SU-DHL-6 (cell line): ENCODE data around the gene ZFP36L2.

ENCODE experiments used
- H2AFZ ChIP-seq: fragments of 200-600 bp; sonication (generic); 2 replicates; pipeline ENCODE4 v1.6.1; 2014; ENCODE audit warnings: low read depth, mild to moderate bottlenecking, moderate library complexity, mixed read lengths, antibody characterized with exemption, low read length; ENCODE audit not compliant: severe bottlenecking
- H3F3A ChIP-seq: fragments of 200-600 bp; shearing (Covaris generic); 2 replicates; pipeline ENCODE4 v1.6.0; 2016; ENCODE audit warnings: antibody characterized with exemption, mild to moderate bottlenecking; ENCODE audit not compliant: insufficient read depth
- H3K27ac ChIP-seq: fragments of 200-600 bp; sonication (generic); 2 replicates; pipeline ENCODE4 v1.5.1; 2016; ENCODE audit warnings: low read depth, mild to moderate bottlenecking, low read length, moderate library complexity, mixed read lengths
- H3K27me3 ChIP-seq: fragments of 200-600 bp; sonication (generic), shearing (Covaris generic); 2 replicates; pipeline ENCODE4 v1.6.0; 2014; ENCODE audit warnings: mild to moderate bottlenecking, low read length
- H3K36me3 ChIP-seq: fragments of 200-600 bp; sonication (generic); 2 replicates; pipeline ENCODE4 v1.6.1; 2014; ENCODE audit warnings: mild to moderate bottlenecking, low read length, mixed read lengths
- H3K4me2 ChIP-seq: fragments of 300-600, 200-600 bp; shearing (Covaris generic), sonication (generic); 2 replicates; pipeline ENCODE4 v1.6.0; 2014; ENCODE audit warnings: low read length, low read depth, mild to moderate bottlenecking; ENCODE audit not compliant: poor library complexity, severe bottlenecking
- H3K4me3 ChIP-seq: fragments of 200-600 bp; sonication (generic); 2 replicates; pipeline ENCODE4 v1.5.1; 2014; ENCODE audit warnings: antibody characterized with exemption, low read length, mild to moderate bottlenecking, mixed read lengths; ENCODE audit not compliant: insufficient read depth, poor library complexity, severe bottlenecking
- H3K79me2 ChIP-seq: fragments of 200-600 bp; sonication (generic); 2 replicates; pipeline ENCODE4 v1.6.1; 2014; ENCODE audit warnings: mild to moderate bottlenecking, low read length, moderate library complexity; ENCODE audit not compliant: insufficient read depth
- H3K9ac ChIP-seq: fragments of 200-600 bp; sonication (generic); 2 replicates; pipeline ENCODE4 v1.7.0; 2014; ENCODE audit warnings: mild to moderate bottlenecking, low read length
- H3K9me2 ChIP-seq: fragments of 200-600 bp; sonication (generic); replicated peaks from 2 replicates; pipeline ENCODE4 v1.6.1; 2014; ENCODE audit warnings: low read length; ENCODE audit not compliant: insufficient read depth
- H3K9me3 ChIP-seq: fragments of 200-600 bp; sonication (generic); 2 replicates; pipeline ENCODE4 v1.6.1; 2014; ENCODE audit warnings: low read length, mixed read lengths; ENCODE audit not compliant: insufficient read depth
- H4K20me1 ChIP-seq: fragments of 200-600 bp; sonication (generic); 2 replicates; pipeline ENCODE4 v1.6.1; 2014; ENCODE audit warnings: low read depth, mild to moderate bottlenecking, antibody characterized with exemption, low read length, moderate library complexity, mixed read lengths
- CTCF ChIP-seq: fragments of 200-600 bp; sonication (generic); IDR thresholded peaks from one replicate; pipeline ENCODE4 v1.5.1; 2017; ENCODE audit warnings: antibody characterized with exemption, mild to moderate bottlenecking, low read length, moderate library complexity; ENCODE audit not compliant: insufficient read depth, poor library complexity, severe bottlenecking
- EZH2phosphoT487 ChIP-seq: fragments of 200-600 bp; sonication (generic), shearing (Covaris generic); conservative IDR thresholded peaks from 2 replicates; pipeline ENCODE4 v1.6.1; 2018; ENCODE audit warnings: mild to moderate bottlenecking, antibody characterized with exemption, low read length, moderate library complexity, mixed read lengths

Gene ZFP36L2

GRCh38 chr2:43255296-43255910 is 29.0 kb upstream of the ZFP36L2 start:
- Histone ChIP-seq H3F3A (no peaks in the 10 kb centered on the region), H4K20me1 (no peaks in the 10 kb centered on the region), H3K36me3 (no peaks in the 10 kb centered on the region), H3K27ac (no peak overlapping the region), H3K27me3 (no peaks in the 10 kb centered on the region), H2AFZ (no peak overlapping the region), H3K4me3 (no peak overlapping the region), H3K4me2 (no peak overlapping the region), H3K9me3 (no peaks in the 10 kb centered on the region), H3K79me2 (no peaks in the 10 kb centered on the region), H3K9me2 (no peaks in the 10 kb centered on the region), H3K9ac (no peak overlapping the region)
- TF ChIP-seq EZH2phosphoT487 (no peak), CTCF (no peak)

GRCh38 chr2:43254331-43254730 is 27.9 kb upstream of the ZFP36L2 start:
- Histone ChIP-seq H3F3A (no peaks in the 10 kb centered on the region), H3K4me2 (no peak overlapping the region), H3K79me2 (no peaks in the 10 kb centered on the region), H3K36me3 (no peaks in the 10 kb centered on the region), H3K9me3 (no peaks in the 10 kb centered on the region), H3K27me3 (no peaks in the 10 kb centered on the region), H3K9me2 (no peaks in the 10 kb centered on the region), H3K9ac (no peak overlapping the region), H3K4me3 (no peak overlapping the region), H4K20me1 (no peaks in the 10 kb centered on the region), H3K27ac (no peak overlapping the region), H2AFZ (no peak overlapping the region)
- TF ChIP-seq CTCF (no peak), EZH2phosphoT487 (no peak)

GRCh38 chr2:43251171-43251731 is 24.8 kb upstream of the ZFP36L2 start:
- no peaks in the 10 kb centered on the region for H3K79me2 ChIP-seq
- no peaks in the 10 kb centered on the region for H3K9me2 ChIP-seq
- no peak overlapping the region for H3K9ac ChIP-seq
- H2AFZ ChIP-seq, result no peak overlapping the region
- no peak overlapping the region for H3K27ac ChIP-seq
- H3F3A ChIP-seq, result no peaks in the 10 kb centered on the region
- H3K9me3 ChIP-seq, result no peaks in the 10 kb centered on the region
- H3K27me3 ChIP-seq, result no peaks in the 10 kb centered on the region
- H4K20me1 ChIP-seq, result no peaks in the 10 kb centered on the region
- no peaks in the 10 kb centered on the region for H3K36me3 ChIP-seq
- H3K4me3 ChIP-seq, result no peak overlapping the region
- no peak overlapping the region for H3K4me2 ChIP-seq
- TF ChIP-seq EZH2phosphoT487 (no peak), CTCF (no peak)
